Measurements from ENCODE around the gene GADL1. TPM values are rescaled to one million over a fixed set of nuclear protein-coding genes. Genes with fewer than 3 reads are reported as not detected.

Gene GADL1
- total RNA-seq (2014; rRNA removed; shearing (Covaris generic)) = 0.13 TPM in 1 of 2 replicates, not detected in the other
- polyA plus RNA-seq (2016; fragmentation: Nextera tagmentation; extraction: Ambion mirVana) = not detected in 2 replicates

GRCh38 chr3:30894521-30895251, at the start of gene GADL1:
GADL1 (minus strand) TSS chr3:30894661; CDS start chr3:30894614, 47 bp downstream.
- WGBS, 2 experiments (ENCODE audit: low coverage in 1 of 2, low lambda C conversion rate in 2 of 2, missing lambda C conversion rate in 2 of 2) = 7% methylated on average over 38 of the region's 38 CpGs
- Histone ChIP-seq H3K9me3 (ENCODE audit: low read depth) (no peaks in the 10 kb centered on the region), H3K4me1 (ENCODE audit: insufficient read depth) (no peaks in the 10 kb centered on the region), H3K4me3 (peak within 1 kb of the TSS; percentile 78), H3K4me2 (ENCODE audit: unreplicated experiment) (peak within 1 kb of the TSS; percentile 77), H3F3A (ENCODE audit: insufficient read depth) (no peaks in the 10 kb centered on the region), H3K9me2 (ENCODE audit: insufficient read depth) (no peaks in the 10 kb centered on the region), H3K79me2 (ENCODE audit: insufficient read depth) (no peaks in the 10 kb centered on the region), H3K36me3 (ENCODE audit: low read depth) (no peaks in the 10 kb centered on the region), H3K9ac (peak within 1 kb of the TSS; percentile 23), H3K27me3 (replicated peaks; ENCODE audit: insufficient read depth) (0 out of 2 replicates have a peak, but pooled peaks cover 9% of the 10 kb centered on the region), H2AFZ (peak within 1 kb of the TSS; percentile 76), H4K20me1 (ENCODE audit: insufficient read depth) (no peaks in the 10 kb centered on the region), H3K27ac (no peak within 1 kb of the TSS)
- in situ Hi-C loops (cut with MboI) = no loop called here
- peak; percentile 72 for DNase-seq
- no peak for TF ChIP-seq EZH2 (IDR thresholded peaks at IDR 0.05; ENCODE audit: insufficient read depth, poor library complexity, severe bottlenecking)
- no peak for TF ChIP-seq EZH2phosphoT487 (IDR thresholded peaks at IDR 0.05; ENCODE audit: insufficient read depth, low read depth)

GRCh38 chr3:30944124-30944523, 49.7 kb upstream of the GADL1 start:
- 92 to 95% methylated on average over 2 of the region's 2 CpGs for WGBS, 2 experiments (ENCODE audit: low coverage in 1 of 2, low lambda C conversion rate in 2 of 2, missing lambda C conversion rate in 2 of 2)
- H3K9ac ChIP-seq = no peak overlapping the region

GRCh38 chr3:30943206-30943605, 48.7 kb upstream of the GADL1 start:
- TF ChIP-seq EZH2phosphoT487 (IDR thresholded peaks at IDR 0.05; ENCODE audit: insufficient read depth, low read depth) (no peak), EZH2 (IDR thresholded peaks at IDR 0.05; ENCODE audit: insufficient read depth, poor library complexity, severe bottlenecking) (no peak)
- no peak overlapping the region for H3K27ac ChIP-seq
- no peaks in the 10 kb centered on the region for H3K4me1 ChIP-seq (ENCODE audit: insufficient read depth)
- H3K9ac ChIP-seq = no peak overlapping the region
- H3K9me2 ChIP-seq (ENCODE audit: insufficient read depth) = no peaks in the 10 kb centered on the region
- DNase-seq = peak; percentile 24
- no peaks in the 10 kb centered on the region for H3F3A ChIP-seq (ENCODE audit: insufficient read depth)
- no peak overlapping the region for H2AFZ ChIP-seq
- H3K4me3 ChIP-seq = no peak overlapping the region
- no peaks in the 10 kb centered on the region for H3K36me3 ChIP-seq (ENCODE audit: low read depth)
- H3K79me2 ChIP-seq (ENCODE audit: insufficient read depth) = no peaks in the 10 kb centered on the region
- no peaks in the 10 kb centered on the region for H4K20me1 ChIP-seq (ENCODE audit: insufficient read depth)
- WGBS, 2 experiments (ENCODE audit: low coverage in 1 of 2, low lambda C conversion rate in 2 of 2, missing lambda C conversion rate in 2 of 2) = 68 to 75% methylated on average over 6 of the region's 6 CpGs
- H3K9me3 ChIP-seq (ENCODE audit: low read depth) = no peaks in the 10 kb centered on the region
- in situ Hi-C loops (cut with MboI) = loop anchor here (25.0 kb wide), 1 partner anchor 819 kb away; no protein-coding TSS in a partner anchor
- no peaks in the 10 kb centered on the region for H3K27me3 ChIP-seq (replicated peaks; ENCODE audit: insufficient read depth)
- H3K4me2 ChIP-seq (ENCODE audit: unreplicated experiment) = no peak overlapping the region

More at GRCh38 chr3:30944124-30944523, 49.7 kb upstream of the GADL1 start:
- H3K4me3 ChIP-seq = no peak overlapping the region
- TF ChIP-seq EZH2phosphoT487 (IDR thresholded peaks at IDR 0.05; ENCODE audit: insufficient read depth, low read depth) = no peak
- TF ChIP-seq EZH2 (IDR thresholded peaks at IDR 0.05; ENCODE audit: insufficient read depth, poor library complexity, severe bottlenecking) = no peak
- no peak overlapping the region for H3K4me2 ChIP-seq (ENCODE audit: unreplicated experiment)
- no peaks in the 10 kb centered on the region for H3K4me1 ChIP-seq (ENCODE audit: insufficient read depth)
- DNase-seq = no peak
- no peak overlapping the region for H2AFZ ChIP-seq
- H3K9me3 ChIP-seq (ENCODE audit: low read depth) = no peaks in the 10 kb centered on the region
- no peak overlapping the region for H3K27ac ChIP-seq
- H4K20me1 ChIP-seq (ENCODE audit: insufficient read depth) = no peaks in the 10 kb centered on the region
- H3K79me2 ChIP-seq (ENCODE audit: insufficient read depth) = no peaks in the 10 kb centered on the region
- in situ Hi-C loops (cut with MboI) = loop anchor here (25.0 kb wide), 1 partner anchor 818 kb away; no protein-coding TSS in a partner anchor
- no peaks in the 10 kb centered on the region for H3K9me2 ChIP-seq (ENCODE audit: insufficient read depth)
- no peaks in the 10 kb centered on the region for H3K27me3 ChIP-seq (replicated peaks; ENCODE audit: insufficient read depth)
- H3K36me3 ChIP-seq (ENCODE audit: low read depth) = no peaks in the 10 kb centered on the region
- no peaks in the 10 kb centered on the region for H3F3A ChIP-seq (ENCODE audit: insufficient read depth)

GRCh38 chr3:30941342-30941741, 46.9 kb upstream of the GADL1 start:
- 91 to 100% methylated on average over 2 of the region's 2 CpGs for WGBS, 2 experiments (ENCODE audit: low coverage in 1 of 2, low lambda C conversion rate in 2 of 2, missing lambda C conversion rate in 2 of 2)
- in situ Hi-C loops (cut with MboI) = loop anchor here (25.0 kb wide), 1 partner anchor 821 kb away; no protein-coding TSS in a partner anchor
- no peaks in the 10 kb centered on the region for H3F3A ChIP-seq (ENCODE audit: insufficient read depth)
- DNase-seq = no peak
- no peak overlapping the region for H2AFZ ChIP-seq
- no peak for TF ChIP-seq EZH2phosphoT487 (IDR thresholded peaks at IDR 0.05; ENCODE audit: insufficient read depth, low read depth)
- no peak for TF ChIP-seq EZH2 (IDR thresholded peaks at IDR 0.05; ENCODE audit: insufficient read depth, poor library complexity, severe bottlenecking)
- H3K79me2 ChIP-seq (ENCODE audit: insufficient read depth) = no peaks in the 10 kb centered on the region
- no peaks in the 10 kb centered on the region for H3K9me3 ChIP-seq (ENCODE audit: low read depth)
- H3K4me1 ChIP-seq (ENCODE audit: insufficient read depth) = no peaks in the 10 kb centered on the region
- H3K9ac ChIP-seq = no peak overlapping the region
- H3K27me3 ChIP-seq (replicated peaks; ENCODE audit: insufficient read depth) = no peaks in the 10 kb centered on the region
- no peaks in the 10 kb centered on the region for H3K9me2 ChIP-seq (ENCODE audit: insufficient read depth)
- H3K27ac ChIP-seq = no peak overlapping the region
- no peak overlapping the region for H3K4me3 ChIP-seq
- H4K20me1 ChIP-seq (ENCODE audit: insufficient read depth) = no peaks in the 10 kb centered on the region
- no peak overlapping the region for H3K4me2 ChIP-seq (ENCODE audit: unreplicated experiment)
- no peaks in the 10 kb centered on the region for H3K36me3 ChIP-seq (ENCODE audit: low read depth)
